Cardiac muscle cell (in vitro differentiated cells and primary cell): Measurements from ENCODE around the gene ACTN1. TPM values are rescaled to one million over a fixed set of nuclear protein-coding genes. Genes with fewer than 3 reads are reported as not detected.
"Not testable (repeated sequence)": the region's sequence is repeated elsewhere in the genome, so short reads cannot be mapped to it uniquely, and the experiment has no call there.

Experiments
- DNase-seq, 2 donors: peaks; one replicate each; pipeline versions ENCODE4 v3.0.0 to v3.0.0-alpha.2; 2010 to 2017; ENCODE audit warnings: low read depth in 1 of 2, low spot score in 1 of 2
- H3K27ac ChIP-seq: fragments of 200-600 bp; sonication (generic); 2 replicates; pipeline ENCODE4 v1.5.1; 2016
- H3K27me3 ChIP-seq: fragments of 200-600 bp; sonication (generic); 2 replicates; pipeline ENCODE4 v1.6.0; 2016; ENCODE audit warnings: control low read depth
- H3K36me3 ChIP-seq: fragments of 200-600 bp; sonication (generic); 2 replicates; pipeline ENCODE4 v1.5.1; 2016; ENCODE audit warnings: control low read depth
- H3K4me1 ChIP-seq: fragments of 200-600 bp; sonication (generic); 2 replicates; pipeline ENCODE4 v1.8.1; 2017; ENCODE audit warnings: low read depth, mild to moderate bottlenecking, mixed run types
- H3K4me3 ChIP-seq: fragments of 200-600 bp; sonication (generic); 2 replicates; pipeline ENCODE4 v1.5.1; 2016; ENCODE audit warnings: mild to moderate bottlenecking
- H3K9me3 ChIP-seq: fragments of 200-600 bp; sonication (generic); 2 replicates; pipeline ENCODE4 v1.5.1; 2017; ENCODE audit warnings: low read depth, mild to moderate bottlenecking, control low read depth
- polyA plus RNA-seq: library from polyadenylated mRNA; unstranded; fragments of >200 nt; fragmentation: Nextera tagmentation; extraction: Ambion mirVana; gene quantifications from 2 replicates; pipeline ENCODE4 v1.2.1, GENCODE V29; 2016
- total RNA-seq: library from RNA; depleted of rRNA; stranded (reverse); fragments of >200 nt; gene quantifications from 2 replicates; pipeline ENCODE4 v1.2.3, GENCODE V29; 2016
- TF ChIP-seq, protein P1 (sequence below): IDR thresholded peaks from 2 replicates; pipeline ENCODE4 v1.5.1; 2012; ENCODE audit warnings: low read depth, mild to moderate bottlenecking, low read length

ACTN1 gene
- total and polyA plus RNA-seq, 2 experiments from 2014 or later = 167 to 202 TPM

DNA sequence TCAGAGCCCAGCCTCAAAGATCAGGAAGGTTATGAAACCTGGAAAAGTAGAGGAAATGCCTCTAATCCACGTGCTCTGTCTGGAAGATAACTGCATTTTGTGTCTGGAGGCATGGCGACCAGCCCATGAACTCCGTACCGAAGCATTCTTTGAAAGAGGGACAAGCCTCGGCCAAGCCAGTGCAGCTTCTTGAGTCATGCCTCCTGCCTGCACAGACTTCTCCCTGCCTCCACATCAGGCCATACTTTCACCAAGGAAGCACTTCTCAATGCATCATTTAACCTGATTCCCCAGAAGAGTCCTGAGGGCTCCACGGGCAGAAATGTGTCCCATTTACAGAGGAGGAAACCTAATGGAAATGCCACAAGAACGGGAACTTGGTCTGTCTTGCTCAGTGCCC lies 3.4 kb downstream of the ACTN1 start:
- peaks cover 11% of the 10 kb centered on the region for H3K4me1 ChIP-seq
- TF ChIP-seq, protein P1, sequence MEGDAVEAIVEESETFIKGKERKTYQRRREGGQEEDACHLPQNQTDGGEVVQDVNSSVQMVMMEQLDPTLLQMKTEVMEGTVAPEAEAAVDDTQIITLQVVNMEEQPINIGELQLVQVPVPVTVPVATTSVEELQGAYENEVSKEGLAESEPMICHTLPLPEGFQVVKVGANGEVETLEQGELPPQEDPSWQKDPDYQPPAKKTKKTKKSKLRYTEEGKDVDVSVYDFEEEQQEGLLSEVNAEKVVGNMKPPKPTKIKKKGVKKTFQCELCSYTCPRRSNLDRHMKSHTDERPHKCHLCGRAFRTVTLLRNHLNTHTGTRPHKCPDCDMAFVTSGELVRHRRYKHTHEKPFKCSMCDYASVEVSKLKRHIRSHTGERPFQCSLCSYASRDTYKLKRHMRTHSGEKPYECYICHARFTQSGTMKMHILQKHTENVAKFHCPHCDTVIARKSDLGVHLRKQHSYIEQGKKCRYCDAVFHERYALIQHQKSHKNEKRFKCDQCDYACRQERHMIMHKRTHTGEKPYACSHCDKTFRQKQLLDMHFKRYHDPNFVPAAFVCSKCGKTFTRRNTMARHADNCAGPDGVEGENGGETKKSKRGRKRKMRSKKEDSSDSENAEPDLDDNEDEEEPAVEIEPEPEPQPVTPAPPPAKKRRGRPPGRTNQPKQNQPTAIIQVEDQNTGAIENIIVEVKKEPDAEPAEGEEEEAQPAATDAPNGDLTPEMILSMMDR = no peak
- H3K4me3 ChIP-seq = no peak overlapping the region
- H3K27ac ChIP-seq = peak overlapping the region; percentile 98
- H3K36me3 ChIP-seq = no peaks in the 10 kb centered on the region
- H3K9me3 ChIP-seq = no peaks in the 10 kb centered on the region
- H3K27me3 ChIP-seq = no peaks in the 10 kb centered on the region
- DNase-seq = peak in 1 of 2 donors; percentile 87

DNA sequence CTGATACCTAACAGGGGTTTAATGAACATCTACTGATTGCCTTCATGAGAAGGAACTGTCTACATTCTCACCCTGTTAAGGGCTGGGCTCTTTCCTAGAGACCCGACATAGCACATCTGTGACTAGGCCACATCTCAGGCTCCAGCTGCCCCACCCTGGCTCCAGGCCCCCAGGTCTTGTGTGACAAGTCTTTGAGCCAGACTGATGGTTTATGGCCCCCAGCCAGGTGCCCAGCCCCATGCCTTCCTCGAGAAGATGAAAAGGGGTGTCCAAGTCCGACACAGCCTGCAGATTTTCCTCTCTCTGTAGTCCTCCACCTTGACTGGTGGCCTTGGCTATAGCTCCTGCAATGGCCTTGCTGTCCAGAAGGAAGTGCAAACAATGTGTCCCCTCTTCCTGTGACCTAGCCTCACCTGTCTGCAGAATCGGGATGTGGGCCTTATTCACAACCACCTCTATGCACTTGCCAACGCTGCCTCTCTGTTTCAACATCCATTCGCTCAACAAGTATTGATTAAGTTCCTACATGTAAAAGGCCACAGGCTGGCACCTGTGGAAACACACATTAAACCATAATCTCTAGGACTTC lies 4.2 kb downstream of the ACTN1 start:
- Histone ChIP-seq H3K4me3 (no peak overlapping the region), H3K9me3 (no peaks in the 10 kb centered on the region), H3K27ac (no peak overlapping the region), H3K4me1 (peaks cover 18% of the 10 kb centered on the region), H3K27me3 (no peaks in the 10 kb centered on the region), H3K36me3 (no peaks in the 10 kb centered on the region)
- TF ChIP-seq, protein P1 = no peak
- no peak for DNase-seq

DNA sequence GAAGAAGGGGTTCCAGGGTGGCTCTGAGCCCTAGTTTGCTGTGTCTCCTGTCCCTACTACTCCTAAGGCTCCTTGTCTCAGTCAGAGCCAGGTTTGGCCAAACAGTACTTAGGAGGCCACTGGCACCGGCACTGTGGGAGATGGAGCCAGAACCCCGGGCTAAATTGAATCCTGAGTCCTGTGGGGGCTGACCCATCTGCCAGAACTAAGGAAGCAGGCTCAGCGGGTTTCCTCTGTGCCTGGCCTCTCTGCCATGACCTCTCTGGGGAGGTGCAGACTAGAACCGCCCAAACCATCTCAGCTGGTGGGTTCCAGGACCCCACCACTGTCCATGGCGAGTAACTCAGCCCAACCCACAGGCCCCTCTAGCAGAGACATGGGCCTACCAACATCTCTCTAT lies 5.5 kb downstream of the ACTN1 start:
- Histone ChIP-seq H3K27ac (no peak overlapping the region), H3K9me3 (no peaks in the 10 kb centered on the region), H3K4me3 (no peak overlapping the region), H3K4me1 (peaks cover 30% of the 10 kb centered on the region), H3K36me3 (no peaks in the 10 kb centered on the region), H3K27me3 (no peaks in the 10 kb centered on the region)
- TF ChIP-seq, protein P1 = no peak
- no peak for DNase-seq

DNA sequence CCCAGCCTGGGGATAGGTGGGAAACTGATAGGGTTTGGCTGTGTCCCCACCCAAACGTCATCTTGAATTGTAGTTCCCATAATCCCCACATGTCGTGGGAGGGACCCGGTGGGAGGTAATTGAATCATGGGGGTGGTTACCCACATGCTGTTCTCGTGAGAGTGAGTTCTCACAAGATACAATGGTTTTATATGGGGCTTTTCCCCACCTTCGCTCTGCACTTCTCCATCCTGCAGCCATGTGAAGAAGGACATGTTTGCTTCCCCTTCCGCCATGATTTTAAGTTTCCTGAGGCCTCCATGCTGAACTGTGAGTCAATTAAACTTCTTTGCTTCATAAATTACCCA lies 5.9 kb downstream of the ACTN1 start:
- H3K27me3 ChIP-seq, H3K9me3 ChIP-seq, H3K36me3 ChIP-seq, H3K27ac ChIP-seq, H3K4me3 ChIP-seq, DNase-seq: not testable (repeated sequence)
- H3K4me1 ChIP-seq = peaks cover 34% of the 10 kb centered on the region

DNA sequence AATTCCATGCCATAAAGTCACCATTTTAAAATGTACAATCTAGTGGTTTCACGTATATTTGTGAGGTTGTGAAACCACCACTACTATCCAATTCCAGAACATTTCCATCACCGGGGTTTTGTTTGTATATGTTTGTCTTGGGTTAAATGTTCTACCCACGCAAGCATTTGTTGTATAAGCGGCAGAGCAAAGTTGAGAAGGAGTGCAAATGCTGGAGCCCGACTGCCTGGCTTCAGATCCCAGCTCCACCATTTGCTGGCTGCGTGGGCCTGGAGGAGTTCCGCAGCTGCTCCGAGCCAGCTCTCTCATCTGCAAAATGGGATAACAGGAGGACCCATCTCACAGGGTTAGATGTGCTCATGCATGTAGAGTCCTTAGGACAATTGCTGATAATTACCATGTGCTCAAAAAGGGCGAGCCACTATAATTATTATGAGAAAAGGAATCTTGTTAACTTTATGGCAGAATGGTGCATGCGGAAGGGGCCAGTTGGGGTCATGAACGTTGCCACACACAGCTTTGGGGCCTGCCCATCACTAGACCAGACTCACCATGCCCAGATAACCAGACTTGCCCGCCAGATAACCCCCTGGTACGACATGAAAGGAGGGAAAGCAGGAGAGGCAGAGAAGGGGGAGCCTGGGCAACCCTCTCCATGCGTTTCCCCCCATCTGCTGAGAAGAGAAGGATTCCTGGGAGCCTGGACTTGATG lies 6.4 kb downstream of the ACTN1 start:
- H3K9me3 ChIP-seq = no peaks in the 10 kb centered on the region
- no peak overlapping the region for H3K27ac ChIP-seq
- DNase-seq = no peak
- no peaks in the 10 kb centered on the region for H3K27me3 ChIP-seq
- peaks cover 36% of the 10 kb centered on the region for H3K4me1 ChIP-seq
- no peaks in the 10 kb centered on the region for H3K36me3 ChIP-seq
- TF ChIP-seq, protein P1 = no peak
- H3K4me3 ChIP-seq = no peak overlapping the region

DNA sequence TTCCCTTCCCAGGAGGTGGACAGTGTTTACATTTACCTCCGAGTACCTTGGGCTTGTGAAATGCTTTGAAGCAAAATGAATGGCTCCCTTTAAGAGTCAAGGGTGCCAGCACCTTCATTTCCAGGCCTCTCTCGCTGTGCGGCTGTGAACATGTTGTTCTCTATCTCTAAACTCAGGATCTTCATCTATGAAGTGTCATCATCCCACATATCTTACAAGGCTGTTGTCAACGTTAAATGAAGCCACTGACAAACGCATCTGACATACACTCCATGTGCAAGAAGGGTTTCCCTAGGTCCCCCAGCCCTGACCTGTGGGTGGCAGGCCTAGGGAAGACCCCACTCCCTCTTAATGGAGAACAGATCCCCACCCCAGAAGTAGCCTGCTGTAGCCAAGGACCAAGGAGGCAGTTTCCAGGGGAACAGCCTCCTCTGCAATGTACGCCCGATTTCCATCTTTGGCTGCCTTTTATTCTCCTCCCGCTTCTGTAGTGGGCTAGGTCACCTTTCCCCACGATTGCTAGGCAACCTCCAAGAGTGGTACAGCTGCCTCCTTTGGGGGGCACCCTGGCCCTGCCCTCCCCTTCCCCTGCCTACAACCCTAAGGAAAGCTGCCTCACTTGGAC lies 7.6 kb downstream of the ACTN1 start:
- no peak for DNase-seq
- no peaks in the 10 kb centered on the region for H3K36me3 ChIP-seq
- no peak overlapping the region for H3K4me3 ChIP-seq
- H3K27ac ChIP-seq = no peak overlapping the region
- H3K27me3 ChIP-seq = no peaks in the 10 kb centered on the region
- H3K4me1 ChIP-seq = peaks cover 40% of the 10 kb centered on the region
- TF ChIP-seq, protein P1 = no peak
- no peaks in the 10 kb centered on the region for H3K9me3 ChIP-seq
